Fibroblast of mammary gland (primary cell): ENCODE measurements around the gene VPREB3.

Experiments
- DNase-seq: peaks from one replicate; pipeline ENCODE4 v3.0.0-alpha.2; 2010; ENCODE audit warnings: low read depth
- H3K4me3 ChIP-seq: 2 replicates; pipeline ENCODE4 v1.5.1; 2011; ENCODE audit warnings: low read depth, mild to moderate bottlenecking, low read length, moderate library complexity; ENCODE audit not compliant: control insufficient read depth
- CTCF ChIP-seq: conservative IDR thresholded peaks from 2 replicates; pipeline ENCODE4 v1.5.1; 2011; ENCODE audit warnings: low read depth, low read length, inconsistent platforms; ENCODE audit not compliant: control insufficient read depth, insufficient read depth

The VPREB3 gene

GRCh38 chr22:23754220-23754919 lies at the start of gene VPREB3:
TSS of gene VPREB3 (minus strand) at chr22:23754425. CDS start at chr22:23754363, 62 bp downstream.
- H3K4me3 ChIP-seq, result no peak within 1 kb of the TSS
- TF ChIP-seq CTCF, result no peak
- no peak for DNase-seq

- no peak overlapping the region for H3K4me3 ChIP-seq
- no peak for TF ChIP-seq CTCF
- DNase-seq, result no peak
Observed at GRCh38 chr22:23803001-23803819, 49.0 kb upstream of the VPREB3 start.

GRCh38 chr22:23801886-23802377 lies 47.7 kb upstream of the VPREB3 start:
- no peak for TF ChIP-seq CTCF
- no peak overlapping the region for H3K4me3 ChIP-seq
- no peak for DNase-seq

- H3K4me3 ChIP-seq, result no peak overlapping the region
- no peak for DNase-seq
- no peak for TF ChIP-seq CTCF
Observed at GRCh38 chr22:23801238-23801821, 47.1 kb upstream of the VPREB3 start.

- no peak overlapping the region for H3K4me3 ChIP-seq
- DNase-seq, result no peak
- TF ChIP-seq CTCF, result no peak
Observed at GRCh38 chr22:23800297-23801237, 46.3 kb upstream of the VPREB3 start.

- peak; percentile 54 for DNase-seq
Observed at GRCh38 chr22:23796461-23796860, 42.2 kb upstream of the VPREB3 start.

More at GRCh38 chr22:23796461-23796860, 42.2 kb upstream of the VPREB3 start:
- no peak for TF ChIP-seq CTCF
- H3K4me3 ChIP-seq, result no peak overlapping the region
